ENCODE measurements around the gene GALNT7.

GRCh38 chr4:173272314-173272713 is 103.7 kb downstream of the GALNT7 start:
- TF ChIP-seq POLR2A (IDR thresholded peaks at IDR 0.05) (no peak), POLR2AphosphoS5 (IDR thresholded peaks at IDR 0.05) (no peak), CTCF (IDR thresholded peaks at IDR 0.05) (no peak), EP300 (IDR thresholded peaks at IDR 0.05; ENCODE audit: low read depth) (no peak)
